Measurements from ENCODE around the gene PLD6. TPM values are rescaled to one million over a fixed set of nuclear protein-coding genes. Genes with fewer than 3 reads are reported as not detected.
"Not testable (repeated sequence)": the region's sequence is repeated elsewhere in the genome, so short reads cannot be mapped to it uniquely, and the experiment has no call there.

The PLD6 gene
- total and polyA plus RNA-seq, 8 donors, result 1.1 to 3.0 (median 1.4) TPM; not detected in 2

GRCh38 chr17:17164156-17164555, 42.0 kb downstream of the PLD6 start:
- no peak for DNase-seq
- intact Hi-C loops (cut with DNase I; ENCODE audit: low total_unique reads), result no loop called here
- peaks cover 74 to 100% (median 100%) of the 10 kb centered on the region in 4 donors for H3K36me3 ChIP-seq
- WGBS, 5 donors, result 94 to 95% (median 94%) methylated on average over 25 of the region's 25 CpGs
- H3K4me3 ChIP-seq, result no peak overlapping the region
- TF ChIP-seq CTCF (IDR thresholded peaks at IDR 0.05) (no peak), EP300 (IDR thresholded peaks at IDR 0.05) (no peak)
- no peaks in the 10 kb centered on the region for H3K27me3 ChIP-seq
- no peak overlapping the region for H3K27ac ChIP-seq
- no peaks in the 10 kb centered on the region for H3K9me3 ChIP-seq
- no peaks in the 10 kb centered on the region for H3K4me1 ChIP-seq

- H3K36me3 ChIP-seq, result peaks cover 82 to 100% (median 100%) of the 10 kb centered on the region in 4 donors
- no peaks in the 10 kb centered on the region for H3K27me3 ChIP-seq
- 68 to 85% (median 80%) methylated on average over 4 of the region's 4 CpGs for WGBS, 5 donors
- DNase-seq, result no peak
- H3K4me3 ChIP-seq, result no peak overlapping the region
- no peak overlapping the region for H3K27ac ChIP-seq
- H3K9me3 ChIP-seq, result no peaks in the 10 kb centered on the region
- no peaks in the 10 kb centered on the region for H3K4me1 ChIP-seq
- TF ChIP-seq POLR2AphosphoS5 (IDR thresholded peaks at IDR 0.05), result no peak
- no peak for TF ChIP-seq CTCF (IDR thresholded peaks at IDR 0.05)
- TF ChIP-seq EP300 (IDR thresholded peaks at IDR 0.05), result no peak
- no peak for TF ChIP-seq POLR2A (IDR thresholded peaks at IDR 0.05)
- intact Hi-C loops (cut with DNase I; ENCODE audit: low total_unique reads), result no loop called here
These were observed 44.4 kb downstream of the PLD6 start for GRCh38 chr17:17161759-17162158.

GRCh38 chr17:17161121-17161520, 45.0 kb downstream of the PLD6 start:
- H3K36me3 ChIP-seq, result peaks cover 82 to 100% (median 100%) of the 10 kb centered on the region in 4 donors
- no peaks in the 10 kb centered on the region for H3K9me3 ChIP-seq
- no peaks in the 10 kb centered on the region for H3K4me1 ChIP-seq
- intact Hi-C loops (cut with DNase I; ENCODE audit: low total_unique reads), result no loop called here
- 78 to 100% (median 81%) methylated on average over 1 to 6 of the region's 6 CpGs for WGBS, 5 donors
- TF ChIP-seq POLR2A (IDR thresholded peaks at IDR 0.05) (no peak), POLR2AphosphoS5 (IDR thresholded peaks at IDR 0.05) (no peak), CTCF (IDR thresholded peaks at IDR 0.05) (no peak), EP300 (IDR thresholded peaks at IDR 0.05) (no peak)
- no peaks in the 10 kb centered on the region for H3K27me3 ChIP-seq
- H3K4me3 ChIP-seq, result no peak overlapping the region
- no peak overlapping the region for H3K27ac ChIP-seq
- DNase-seq, result no peak

GRCh38 chr17:17159571-17159970, 46.6 kb downstream of the PLD6 start:
- WGBS, 5 donors, result 92 to 96% (median 94%) methylated on average over 4 of the region's 4 CpGs

GRCh38 chr17:17158506-17158905, 47.6 kb downstream of the PLD6 start:
- DNase-seq; H3K27ac ChIP-seq; H3K9me3 ChIP-seq; H3K4me1 ChIP-seq; H3K27me3 ChIP-seq; intact Hi-C loops (cut with DNase I; ENCODE audit: low total_unique reads); H3K4me3 ChIP-seq: not testable (repeated sequence)
- peaks cover 85 to 100% (median 100%) of the 10 kb centered on the region in 4 donors for H3K36me3 ChIP-seq
- 94 to 97% (median 95%) methylated on average over 32 to 33 of the region's 33 CpGs for WGBS, 5 donors

More at GRCh38 chr17:17159571-17159970, 46.6 kb downstream of the PLD6 start:
- no peak for TF ChIP-seq POLR2A (IDR thresholded peaks at IDR 0.05)
- TF ChIP-seq POLR2AphosphoS5 (IDR thresholded peaks at IDR 0.05), result no peak
- no peak for TF ChIP-seq CTCF (IDR thresholded peaks at IDR 0.05)
- TF ChIP-seq EP300 (IDR thresholded peaks at IDR 0.05), result no peak
- no peak for DNase-seq
- Histone ChIP-seq H3K27ac (no peak overlapping the region), H3K27me3 (no peaks in the 10 kb centered on the region), H3K36me3 (peaks cover 85 to 100% (median 100%) of the 10 kb centered on the region in 4 donors), H3K4me1 (no peaks in the 10 kb centered on the region), H3K4me3 (no peak overlapping the region), H3K9me3 (no peaks in the 10 kb centered on the region)
- intact Hi-C loops (cut with DNase I; ENCODE audit: low total_unique reads), result no loop called here
